H1 (cell line): ENCODE measurements around the gene TGFB1I1. TPM values are rescaled to one million over a fixed set of nuclear protein-coding genes. Genes with fewer than 3 reads are reported as not detected.

Experiments
- CTCF ChIA-PET: fragments of 300-600 bp; sonication (Branson Sonifier 250); formaldehyde crosslinking; loops from one replicate; lab custom pipeline; 2021; ENCODE audit not compliant: partially characterized antibody; lab: Charles Lee
- POLR2A ChIA-PET: fragments of 300-600 bp; sonication (Branson Sonifier 250); formaldehyde crosslinking; loops from one replicate; lab custom pipeline; 2021; ENCODE audit warnings: inconsistent platforms; ENCODE audit not compliant: partially characterized antibody; lab: Charles Lee
- DNase-seq, 2 experiments: peaks; one replicate each; pipeline versions ENCODE4 v3.0.0 to v3.0.0-alpha.2; 2010 to 2022; ENCODE audit warnings: low spot score in 2 of 2, low read depth in 1 of 2, mixed read lengths in 1 of 2
- FAIRE-seq: peaks from 2 replicates; lab custom pipeline; 2011; peaks lifted over from hg19 to GRCh38; lab: Jason Lieb, UNC
- H2AFZ ChIP-seq: 2 replicates; pipeline ENCODE4 v1.8.1; 2012; ENCODE audit warnings: low read length, inconsistent platforms
- H2AK5ac ChIP-seq: 2 replicates; pipeline ENCODE4 v1.6.1; 2013; ENCODE audit warnings: low read depth, low read length
- H2BK120ac ChIP-seq: replicated peaks from 2 replicates; pipeline ENCODE3; 2013; ENCODE audit warnings: low read depth, low read length, inconsistent platforms
- H2BK12ac ChIP-seq: 2 replicates; pipeline ENCODE4 v1.6.1; 2013; ENCODE audit warnings: low read depth, low read length
- H2BK15ac ChIP-seq: 2 replicates; pipeline ENCODE4 v1.6.1; 2013; ENCODE audit warnings: low read length
- H2BK20ac ChIP-seq: 2 replicates; pipeline ENCODE4 v1.6.1; 2013; ENCODE audit warnings: low read length
- H2BK5ac ChIP-seq: 2 replicates; pipeline ENCODE4 v1.6.1; 2013; ENCODE audit warnings: low read depth, low read length
- H3K14ac ChIP-seq: 2 replicates; pipeline ENCODE4 v1.6.1; 2013; ENCODE audit warnings: inconsistent platforms; ENCODE audit not compliant: insufficient read length
- H3K18ac ChIP-seq: 2 replicates; pipeline ENCODE4 v1.6.1; 2013; ENCODE audit warnings: low read length; ENCODE audit errors: extremely low read depth
- H3K23ac ChIP-seq: 2 replicates; pipeline ENCODE4 v1.6.1; 2013; ENCODE audit warnings: inconsistent platforms; ENCODE audit not compliant: insufficient read length
- H3K23me2 ChIP-seq: 2 replicates; pipeline ENCODE4 v1.6.1; 2013; ENCODE audit warnings: low read depth, low read length
- H3K27ac ChIP-seq: 2 replicates; pipeline ENCODE4 v1.6.1; 2011; ENCODE audit warnings: low read depth, low read length, inconsistent platforms
- H3K27me3 ChIP-seq, 4 experiments: replicated peaks in 1 of 4; 1 replicate in 1 of 4; 2 replicates in 3 of 4; pipeline versions ENCODE4 v1.6.1 to v1.8.1; 2011 to 2013; ENCODE audit warnings: low read length in 3 of 4, mild to moderate bottlenecking in 3 of 4, inconsistent platforms in 2 of 4, mixed read lengths in 2 of 4, moderate library complexity in 1 of 4; ENCODE audit not compliant: control insufficient read depth in 3 of 4, insufficient read depth in 3 of 4; ENCODE audit errors: extremely low read depth in 1 of 4
- H3K36me3 ChIP-seq, 4 experiments: 2 replicates each; pipeline versions ENCODE4 v1.6.1 to v1.8.1; 2011 to 2013; ENCODE audit warnings: mild to moderate bottlenecking in 4 of 4, low read length in 3 of 4, moderate library complexity in 2 of 4, control low read depth in 1 of 4, inconsistent platforms in 1 of 4; ENCODE audit not compliant: insufficient read depth in 4 of 4, control insufficient read depth in 2 of 4
- H3K4ac ChIP-seq: replicated peaks from 2 replicates; pipeline ENCODE3; 2013; ENCODE audit warnings: low read length, low read depth, mixed read lengths, inconsistent platforms; ENCODE audit not compliant: insufficient read length
- H3K4me1 ChIP-seq, 4 experiments: replicated peaks in 1 of 4; 1 replicate in 1 of 4; 2 replicates in 3 of 4; pipeline versions ENCODE4 v1.6.1 to v1.8.1; 2011 to 2013; ENCODE audit warnings: low read length in 3 of 4, inconsistent platforms in 2 of 4, mixed read lengths in 1 of 4; ENCODE audit not compliant: insufficient read depth in 4 of 4, control insufficient read depth in 3 of 4
- H3K4me2 ChIP-seq, 2 experiments: 2 replicates each; pipeline versions ENCODE4 v1.6.1 to v1.8.1; 2011 to 2013; ENCODE audit warnings: low read depth in 2 of 2, low read length in 2 of 2, control low read depth in 1 of 2, inconsistent platforms in 1 of 2, mild to moderate bottlenecking in 1 of 2; ENCODE audit not compliant: insufficient read depth in 1 of 2
- H3K4me3 ChIP-seq, 4 experiments: fragments of 200-600, 300-600 bp in 1 of 4; sonication (generic), shearing (Covaris generic), sonication (Bioruptor Twin) in 1 of 4; 2 replicates each; pipeline versions ENCODE4 v1.5.1 to v1.8.1; 2011 to 2016; ENCODE audit warnings: low read length in 4 of 4, low read depth in 3 of 4, control low read depth in 2 of 4, inconsistent platforms in 2 of 4, mild to moderate bottlenecking in 2 of 4, mixed read lengths in 1 of 4, moderate library complexity in 1 of 4; ENCODE audit not compliant: insufficient read depth in 2 of 4; ENCODE audit errors: extremely low read depth in 1 of 4
- H3K56ac ChIP-seq: replicated peaks from 2 replicates; pipeline ENCODE3; 2013; ENCODE audit warnings: low read depth, mild to moderate bottlenecking, mixed read lengths, low read length, inconsistent platforms; ENCODE audit not compliant: insufficient read length
- H3K79me1 ChIP-seq: 2 replicates; pipeline ENCODE4 v1.6.1; 2013; ENCODE audit warnings: low read depth, low read length, control low read depth
- H3K79me2 ChIP-seq, 2 experiments: 2 replicates each; pipeline versions ENCODE4 v1.6.1 to v1.8.1; 2012 to 2013; ENCODE audit warnings: low read length in 2 of 2, mild to moderate bottlenecking in 2 of 2, inconsistent platforms in 1 of 2; ENCODE audit not compliant: insufficient read depth in 2 of 2, control insufficient read depth in 1 of 2
- H3K9ac ChIP-seq, 4 experiments: replicated peaks in 1 of 4; 1 replicate in 1 of 4; 2 replicates in 3 of 4; pipeline versions ENCODE4 v1.6.1 to v1.8.1; 2011 to 2013; ENCODE audit warnings: low read depth in 3 of 4, low read length in 3 of 4, control low read depth in 2 of 4, mild to moderate bottlenecking in 2 of 4, moderate library complexity in 2 of 4, inconsistent platforms in 1 of 4; ENCODE audit errors: extremely low read depth in 1 of 4
- H3K9me3 ChIP-seq, 2 experiments: 2 replicates each; pipeline versions ENCODE4 v1.6.1 to v1.8.1; 2012 to 2013; ENCODE audit warnings: mild to moderate bottlenecking in 2 of 2, moderate library complexity in 2 of 2, control low read depth in 1 of 2, inconsistent platforms in 1 of 2, low read depth in 1 of 2, low read length in 1 of 2, mixed read lengths in 1 of 2; ENCODE audit not compliant: insufficient read depth in 2 of 2
- H4K20me1 ChIP-seq, 2 experiments: replicated peaks in 1 of 2; 2 replicates each; pipeline versions ENCODE3 to v1.8.1; 2011 to 2013; ENCODE audit warnings: inconsistent platforms in 2 of 2, low read length in 2 of 2, mild to moderate bottlenecking in 1 of 2; ENCODE audit not compliant: insufficient read depth in 2 of 2, control insufficient read depth in 1 of 2
- H4K5ac ChIP-seq: 2 replicates; pipeline ENCODE4 v1.6.1; 2013; ENCODE audit warnings: low read length, low read depth, mixed read lengths, inconsistent platforms; ENCODE audit not compliant: insufficient read length
- H4K8ac ChIP-seq: 2 replicates; pipeline ENCODE4 v1.8.0; 2013; ENCODE audit warnings: mild to moderate bottlenecking, moderate library complexity, low read length, inconsistent platforms; ENCODE audit not compliant: insufficient read depth; ENCODE audit errors: extremely low read depth
- H4K91ac ChIP-seq: replicated peaks from 2 replicates; pipeline ENCODE3; 2013; ENCODE audit warnings: low read length, mixed read lengths, inconsistent platforms; ENCODE audit not compliant: insufficient read length
- ASH2L ChIP-seq: fragments of 200-600, 300-600 bp; sonication (generic); IDR thresholded peaks from one replicate; pipeline ENCODE4 v1.7.1; 2017; ENCODE audit warnings: low read length
- CBX8 ChIP-seq: fragments of 300-800, 300-1000 bp; sonication (generic); IDR thresholded peaks from 2 replicates; pipeline ENCODE4 v1.7.1; 2016; ENCODE audit warnings: low read depth, low read length, borderline replicate concordance
- CREB1 ChIP-seq: IDR thresholded peaks from 2 replicates; pipeline ENCODE4 v1.6.1; 2012; ENCODE audit warnings: inconsistent platforms
- CTBP2 ChIP-seq: IDR thresholded peaks from 2 replicates; pipeline ENCODE4 v1.7.0; 2011; ENCODE audit warnings: borderline replicate concordance, mild to moderate bottlenecking, moderate library complexity, mixed read lengths, low read length; ENCODE audit not compliant: insufficient read depth, insufficient read length
- FOSL1 ChIP-seq: IDR thresholded peaks from 2 replicates; pipeline ENCODE4 v1.6.1; 2011; ENCODE audit warnings: mild to moderate bottlenecking, low read depth, low read length, moderate library complexity; ENCODE audit not compliant: insufficient read depth
- RAD21 ChIP-seq, 2 experiments: IDR thresholded peaks in 1 of 2; conservative IDR thresholded peaks in 1 of 2; 2 replicates each; pipeline ENCODE4 v1.6.1; 2011; ENCODE audit warnings: low read depth in 2 of 2, low read length in 2 of 2, improper control_type of control experiment in 1 of 2, inconsistent platforms in 1 of 2, mild to moderate bottlenecking in 1 of 2, moderate library complexity in 1 of 2
- SIX5 ChIP-seq: IDR thresholded peaks from 2 replicates; pipeline ENCODE4 v1.6.1; 2011; ENCODE audit warnings: mild to moderate bottlenecking, low read depth, low read length
- SP1 ChIP-seq: IDR thresholded peaks from 2 replicates; pipeline ENCODE4 v1.6.1; 2011; ENCODE audit warnings: low read depth, low read length
- TBP ChIP-seq: IDR thresholded peaks from 2 replicates; pipeline ENCODE4 v1.6.1; 2011; ENCODE audit warnings: low read depth, low read length, improper control_type of control experiment
- TCF12 ChIP-seq: IDR thresholded peaks from 2 replicates; pipeline ENCODE4 v1.6.1; 2011; ENCODE audit warnings: low read depth, mild to moderate bottlenecking, low read length
- ZNF274 ChIP-seq: IDR thresholded peaks from 2 replicates; pipeline ENCODE4 v1.7.0; 2012; ENCODE audit warnings: low read length, borderline replicate concordance; ENCODE audit errors: extremely low read depth
- WGBS, 2 experiments: shearing (Covaris generic) in 1 of 2; methylation state at CpG; one replicate each; pipeline versions ENCODE4 v1.1.6 to v1.1.7; 2013 to 2015; ENCODE audit warnings: low lambda C conversion rate in 2 of 2, mixed read lengths in 2 of 2, inconsistent platforms in 1 of 2, low coverage in 1 of 2, missing lambda C conversion rate in 1 of 2; ENCODE audit not compliant: insufficient replicate concordance in 2 of 2, insufficient coverage in 1 of 2, insufficient read length in 1 of 2; ENCODE audit errors: extremely low coverage in 1 of 2, missing lambda C conversion rate in 1 of 2; 5-methylcytosine and 5-hydroxymethylcytosine counted together
- polyA plus RNA-seq, 7 experiments: library from polyadenylated mRNA; depleted of rRNA in 3 of 7; stranded (reverse) in 5 of 7; unstranded in 2 of 7; fragments of >200 nt in 5 of 7; fragments of 200-250 nt in 2 of 7; gene quantifications; 1 replicate in 5 of 7; 2 replicates in 1 of 7; 4 replicates in 1 of 7; pipeline versions ENCODE4 v1.2.1 to v1.2.3, GENCODE V29; 2011 to 2013; ENCODE audit warnings: missing spikeins in 2 of 7, mixed read lengths in 2 of 7
- total RNA-seq: library from RNA; stranded (reverse); fragmentation: NEBNext Ultra II Directional; extraction: Animal tissue kit (Norgen Biotek cat#: 25700); gene quantifications from 2 replicates; pipeline ENCODE4 v1.2.1, GENCODE V29; 2021
- TF ChIP-seq, protein P1 (sequence below): IDR thresholded peaks from 2 replicates; pipeline ENCODE4 v1.6.1; 2012; ENCODE audit warnings: inconsistent platforms
- TF ChIP-seq, protein P2 (sequence below): IDR thresholded peaks from 2 replicates; pipeline ENCODE4 v1.6.1; 2011; ENCODE audit warnings: low read length, improper control_type of control experiment

The TGFB1I1 gene
- total and polyA plus RNA-seq, 2 of the 8 experiments (the other 6 are each of a cell fraction or from before 2014, with no cell fraction given) = 5.6 to 5.8 TPM

DNA sequence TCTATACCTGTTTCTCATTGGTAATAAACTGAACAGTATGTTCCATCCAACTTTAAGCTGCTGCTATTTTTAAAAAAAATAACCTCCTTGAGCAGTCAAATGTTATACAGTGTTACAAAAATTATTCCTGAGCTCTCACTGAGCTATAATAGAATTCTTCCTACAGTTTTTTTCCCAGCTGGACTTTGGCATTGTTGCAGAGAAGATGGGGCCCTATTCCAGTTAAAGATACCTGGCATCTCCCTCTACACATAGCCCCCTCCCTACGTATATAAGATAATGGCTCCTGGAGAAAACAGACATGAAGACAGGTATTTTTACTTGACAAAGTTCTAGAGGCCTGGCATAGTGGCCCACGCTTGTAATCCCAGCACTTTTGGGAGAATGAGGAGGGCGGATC lies 42.2 kb upstream of the TGFB1I1 start:
- POLR2A ChIA-PET = interaction anchor here (1.2 to 2.5 kb wide), 3 partner anchors 28 to 250 kb away, joined by 3 to 10 read pairs (median 3); partner anchors contain the start of gene FUS
- no peak overlapping the region for H2AFZ ChIP-seq
- no peak overlapping the region for H3K4me2 ChIP-seq
- H3K9me3 ChIP-seq = peaks cover 5 to 6% of the 10 kb centered on the region in 2 experiments
- H4K91ac ChIP-seq = no peak overlapping the region
- H3K4me1 ChIP-seq = no peaks in the 10 kb centered on the region; a peak in 2 of 7 replicates
- no peak overlapping the region for H2AK5ac ChIP-seq
- H2BK15ac ChIP-seq = no peak overlapping the region
- no peaks in the 10 kb centered on the region for H3K79me2 ChIP-seq
- no peaks in the 10 kb centered on the region for H3K36me3 ChIP-seq
- no peak overlapping the region for H3K9ac ChIP-seq
- no peak overlapping the region for H3K27ac ChIP-seq
- no peak overlapping the region for H3K23ac ChIP-seq
- H3K23me2 ChIP-seq = peaks cover 2% of the 10 kb centered on the region; the same call in 1 of the 2 replicates
- no peaks in the 10 kb centered on the region for H3K79me1 ChIP-seq
- no peak overlapping the region for H2BK20ac ChIP-seq
- H3K27me3 ChIP-seq = peaks cover 5 to 25% (median 24%) of the 10 kb centered on the region in 4 experiments
- no peak overlapping the region for H4K8ac ChIP-seq
- H3K18ac ChIP-seq = no peak overlapping the region
- whole genome bisulfite sequencing, 2 experiments = 67% methylated on average over 3 of the region's 3 CpGs; no CpG with 5 or more reads in 1 of the 2 experiments
- TF ChIP-seq CREB1 (no peak), TBP (no peak), ZNF274 (no peak), ASH2L (no peak), FOSL1 (no peak), CBX8 (no peak), SIX5 (no peak), TCF12 (no peak), RAD21 (IDR thresholded peaks at IDR 0.05 in 1 of 2, conservative IDR thresholded peaks at IDR 0.05 in 1 of 2; ENCODE audit: low read depth in 2 of 2, low read length in 2 of 2) (no peak), SP1 (no peak), CTBP2 (no peak)
- TF ChIP-seq, protein P1, sequence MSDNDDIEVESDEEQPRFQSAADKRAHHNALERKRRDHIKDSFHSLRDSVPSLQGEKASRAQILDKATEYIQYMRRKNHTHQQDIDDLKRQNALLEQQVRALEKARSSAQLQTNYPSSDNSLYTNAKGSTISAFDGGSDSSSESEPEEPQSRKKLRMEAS = no peak
- TF ChIP-seq, protein P2, sequence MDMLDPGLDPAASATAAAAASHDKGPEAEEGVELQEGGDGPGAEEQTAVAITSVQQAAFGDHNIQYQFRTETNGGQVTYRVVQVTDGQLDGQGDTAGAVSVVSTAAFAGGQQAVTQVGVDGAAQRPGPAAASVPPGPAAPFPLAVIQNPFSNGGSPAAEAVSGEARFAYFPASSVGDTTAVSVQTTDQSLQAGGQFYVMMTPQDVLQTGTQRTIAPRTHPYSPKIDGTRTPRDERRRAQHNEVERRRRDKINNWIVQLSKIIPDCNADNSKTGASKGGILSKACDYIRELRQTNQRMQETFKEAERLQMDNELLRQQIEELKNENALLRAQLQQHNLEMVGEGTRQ = no peak
- H3K14ac ChIP-seq = no peak overlapping the region
- no peaks in the 10 kb centered on the region for H4K20me1 ChIP-seq
- H2BK12ac ChIP-seq = no peak overlapping the region
- no peak overlapping the region for H2BK120ac ChIP-seq
- DNase-seq = no peak
- no peak overlapping the region for H3K56ac ChIP-seq
- H3K4ac ChIP-seq = no peak overlapping the region
- no peak for FAIRE-seq
- H3K4me3 ChIP-seq = no peak overlapping the region
- H4K5ac ChIP-seq = no peak overlapping the region
- no peak overlapping the region for H2BK5ac ChIP-seq
- CTCF ChIA-PET = interaction anchor here (0.5 to 5.8 kb wide), 5 partner anchors 9 to 216 kb away, joined by 3 to 36 read pairs (median 4); partner anchors contain the start of genes TRIM72 and ZNF843
